ENCODE data around the gene SMYD3. TPM values are rescaled to one million over a fixed set of nuclear protein-coding genes. Genes with fewer than 3 reads are reported as not detected.

Gene SMYD3
- total and polyA plus RNA-seq, 5 donors from 2014 or later, result 17.7 to 36.6 (median 28.9) TPM

DNA sequence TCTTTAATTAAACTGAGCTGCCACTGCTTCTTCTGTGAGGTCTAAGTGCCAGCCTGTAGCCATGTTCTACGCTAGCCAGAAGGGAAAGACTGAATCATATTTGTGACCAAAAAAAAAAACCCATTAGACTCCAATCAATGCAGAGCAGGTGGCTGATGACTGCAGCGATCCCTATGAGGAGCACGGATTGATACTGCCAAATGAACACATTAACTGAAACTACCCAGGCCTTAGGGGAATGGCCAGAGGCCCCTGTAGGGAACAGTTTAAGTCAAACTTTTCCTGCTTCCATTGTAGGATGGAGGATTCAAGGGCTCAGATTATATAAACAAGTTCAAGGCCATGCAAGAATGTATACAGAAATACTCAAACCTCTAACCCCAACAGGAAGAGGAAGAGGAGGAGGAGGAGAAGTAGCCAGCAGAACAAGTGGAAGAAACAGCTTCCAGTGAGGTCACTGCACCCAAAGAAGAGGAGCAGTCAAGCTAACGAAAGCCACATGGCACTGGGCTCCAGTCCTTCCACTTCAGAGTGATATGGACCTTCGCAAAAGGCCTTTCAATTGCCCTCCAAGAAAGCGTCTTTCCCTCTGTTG, 328.3 kb downstream of the SMYD3 start:
- DNase-seq, result no peak
- ATAC-seq (ENCODE audit: low read depth in 2 of 2), result no peak
- Histone ChIP-seq H3K4me1 (ENCODE audit: control insufficient read depth, insufficient read depth, low read length, poor library complexity, severe bottlenecking) (no peaks in the 10 kb centered on the region), H3K4me3 (ENCODE audit: low read depth, low read length) (no peak overlapping the region), H3K9me3 (ENCODE audit: control insufficient read depth in 2 of 2, low read length in 2 of 2) (no peaks in the 10 kb centered on the region), H3K27me3 (ENCODE audit: control insufficient read depth, insufficient read depth, low read length) (no peaks in the 10 kb centered on the region), H3K27ac (ENCODE audit: insufficient read depth, low read length, poor library complexity, severe bottlenecking) (no peak overlapping the region), H3K36me3 (ENCODE audit: control insufficient read depth, insufficient read depth, low read length) (no peaks in the 10 kb centered on the region)
- Mint-ChIP-seq H3K4me3 (no peak overlapping the region), H3K36me3 (peaks cover 23% of the 10 kb centered on the region), H3K9me3 (peaks cover 0 to 4% (median 0%) of the 10 kb centered on the region in 7 donors), H3K27me3 (no peaks in the 10 kb centered on the region), H3K27ac (peak overlapping the region in 1 of 3 donors; percentile 21), H3K4me1 (peaks cover 5 to 11% (median 6%) of the 10 kb centered on the region in 4 donors)

DNA sequence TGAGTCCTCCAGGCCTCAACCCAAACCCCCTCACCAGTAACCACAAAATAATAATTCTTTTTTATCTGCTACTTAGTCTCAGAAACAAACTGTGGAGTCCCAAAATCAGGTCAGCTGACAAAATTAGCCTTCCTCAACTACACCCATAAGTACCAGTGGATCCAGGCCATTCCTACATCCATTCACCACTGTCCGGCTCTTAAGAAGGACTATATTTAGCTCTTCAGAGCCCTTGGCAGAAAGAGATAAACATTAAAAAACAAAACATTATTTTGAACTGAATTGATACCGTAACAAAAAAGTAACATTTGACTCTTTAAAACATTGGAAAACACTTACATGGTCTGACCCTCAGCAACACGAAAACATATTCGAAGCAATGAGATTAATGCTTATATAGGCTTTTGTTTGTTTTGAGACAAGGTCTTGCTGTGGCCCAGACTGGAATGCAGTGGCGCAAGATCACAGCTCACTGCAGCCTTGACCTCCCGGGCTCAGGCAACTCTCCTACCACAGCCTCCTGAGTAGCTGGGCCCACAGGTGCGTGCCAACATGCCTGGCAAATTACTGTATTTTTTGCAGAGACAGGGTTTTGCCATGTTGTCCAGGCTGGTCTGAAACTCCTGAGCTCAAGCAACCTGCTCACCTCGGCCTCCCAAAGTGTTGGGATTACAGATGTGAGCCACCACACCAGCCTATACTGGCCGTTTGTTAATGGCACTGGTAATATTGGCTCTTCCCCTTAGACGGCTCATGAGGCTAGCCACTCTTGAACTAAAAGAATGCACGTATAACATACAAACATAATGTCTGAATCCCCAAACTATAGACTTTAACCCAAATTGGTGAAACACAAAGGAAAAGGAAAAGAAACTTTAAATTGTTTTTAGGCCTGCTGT, 330.7 kb downstream of the SMYD3 start:
- Mint-ChIP-seq H3K4me3 (no peak overlapping the region), H3K9me3 (peaks cover 0 to 4% (median 0%) of the 10 kb centered on the region in 7 donors), H3K36me3 (peaks cover 23% of the 10 kb centered on the region), H3K4me1 (peaks cover 0 to 8% (median 2%) of the 10 kb centered on the region in 4 donors), H3K27me3 (no peaks in the 10 kb centered on the region), H3K27ac (no peak overlapping the region)
- no peak overlapping the region for H3K4me3 ChIP-seq (ENCODE audit: low read depth, low read length)
- no peaks in the 10 kb centered on the region for H3K36me3 ChIP-seq (ENCODE audit: control insufficient read depth, insufficient read depth, low read length)
- H3K9me3 ChIP-seq (ENCODE audit: control insufficient read depth in 2 of 2, low read length in 2 of 2), result no peaks in the 10 kb centered on the region
- no peak overlapping the region for H3K27ac ChIP-seq (ENCODE audit: insufficient read depth, low read length, poor library complexity, severe bottlenecking)
- no peak for DNase-seq
- ATAC-seq (ENCODE audit: low read depth in 2 of 2), result no peak
- no peaks in the 10 kb centered on the region for H3K4me1 ChIP-seq (ENCODE audit: control insufficient read depth, insufficient read depth, low read length, poor library complexity, severe bottlenecking)
- H3K27me3 ChIP-seq (ENCODE audit: control insufficient read depth, insufficient read depth, low read length), result no peaks in the 10 kb centered on the region

DNA sequence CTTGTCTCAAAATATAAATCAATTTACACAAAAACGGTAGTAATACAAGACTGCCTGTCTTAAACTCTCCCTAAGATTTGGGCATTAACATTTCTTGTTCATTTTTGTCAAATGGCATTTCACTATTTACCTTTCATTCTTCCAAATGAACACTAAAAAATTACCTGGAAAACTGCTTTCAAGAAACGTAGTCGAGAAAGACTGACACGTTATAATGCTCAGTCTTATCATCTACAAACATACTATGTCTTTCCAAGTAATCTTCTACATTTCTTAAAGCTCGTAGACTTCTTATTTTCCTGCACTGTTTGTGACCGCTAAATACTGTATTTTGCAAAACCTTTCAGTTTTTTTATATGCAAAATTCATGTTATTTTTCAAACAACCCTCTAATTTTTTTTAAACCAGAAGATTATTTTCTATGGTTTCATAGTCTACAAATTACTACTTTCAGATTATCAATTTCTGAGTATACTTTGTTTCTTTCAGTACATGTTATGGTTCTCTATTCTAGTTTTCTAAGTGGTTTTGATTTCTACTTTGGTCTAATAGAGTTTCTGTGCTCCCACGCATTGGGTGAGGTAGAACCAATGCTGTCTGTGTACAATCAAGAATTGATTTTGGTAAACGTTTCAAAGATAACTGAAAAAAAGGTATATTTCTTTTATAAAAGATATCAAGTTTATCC, 336.4 kb downstream of the SMYD3 start:
- H3K27ac ChIP-seq (ENCODE audit: insufficient read depth, low read length, poor library complexity, severe bottlenecking), result no peak overlapping the region
- Mint-ChIP-seq H3K27me3 (no peaks in the 10 kb centered on the region), H3K9me3 (peaks cover 0 to 1% (median 0%) of the 10 kb centered on the region in 7 donors), H3K4me3 (no peak overlapping the region), H3K27ac (no peak overlapping the region), H3K36me3 (peaks cover 3% of the 10 kb centered on the region), H3K4me1 (no peaks in the 10 kb centered on the region)
- H3K36me3 ChIP-seq (ENCODE audit: control insufficient read depth, insufficient read depth, low read length), result no peaks in the 10 kb centered on the region
- DNase-seq, result no peak
- no peaks in the 10 kb centered on the region for H3K27me3 ChIP-seq (ENCODE audit: control insufficient read depth, insufficient read depth, low read length)
- H3K9me3 ChIP-seq (ENCODE audit: control insufficient read depth in 2 of 2, low read length in 2 of 2), result no peaks in the 10 kb centered on the region
- H3K4me3 ChIP-seq (ENCODE audit: low read depth, low read length), result no peak overlapping the region
- ATAC-seq (ENCODE audit: low read depth in 2 of 2), result no peak
- H3K4me1 ChIP-seq (ENCODE audit: control insufficient read depth, insufficient read depth, low read length, poor library complexity, severe bottlenecking), result no peaks in the 10 kb centered on the region

DNA sequence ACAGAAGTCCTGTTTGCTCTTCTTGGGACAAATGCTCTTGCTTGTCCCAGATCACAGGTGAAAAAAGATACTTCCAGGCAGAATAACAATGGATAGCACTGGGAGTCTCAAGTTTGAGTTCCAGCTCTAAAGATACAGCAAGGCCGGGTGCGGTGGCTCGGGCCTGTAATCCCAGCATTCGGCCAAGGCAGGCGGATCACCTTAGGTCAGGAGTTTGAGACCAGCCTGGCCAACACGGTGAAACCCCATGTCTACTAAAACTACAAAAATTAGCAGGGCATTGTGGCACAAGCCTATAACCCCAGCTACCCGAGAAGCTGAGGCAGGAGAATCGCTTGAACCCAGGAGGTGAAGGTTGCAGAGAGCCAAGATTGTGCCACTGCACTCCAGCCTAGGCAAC, 337.6 kb downstream of the SMYD3 start:
- H3K9me3 Mint-ChIP-seq, result peaks cover 0 to 1% (median 0%) of the 10 kb centered on the region in 7 donors
- peaks cover 10% of the 10 kb centered on the region for H3K36me3 Mint-ChIP-seq
- no peaks in the 10 kb centered on the region for H3K27me3 ChIP-seq (ENCODE audit: control insufficient read depth, insufficient read depth, low read length)
- no peak overlapping the region for H3K27ac Mint-ChIP-seq
- no peak for DNase-seq
- H3K9me3 ChIP-seq (ENCODE audit: control insufficient read depth in 2 of 2, low read length in 2 of 2), result no peaks in the 10 kb centered on the region
- no peak overlapping the region for H3K4me3 ChIP-seq (ENCODE audit: low read depth, low read length)
- ATAC-seq (ENCODE audit: low read depth in 2 of 2), result no peak
- peaks cover 0 to 4% (median 0%) of the 10 kb centered on the region in 4 donors for H3K4me1 Mint-ChIP-seq
- H3K27me3 Mint-ChIP-seq, result no peaks in the 10 kb centered on the region
- H3K4me3 Mint-ChIP-seq, result no peak overlapping the region
- H3K36me3 ChIP-seq (ENCODE audit: control insufficient read depth, insufficient read depth, low read length), result no peaks in the 10 kb centered on the region
- H3K27ac ChIP-seq (ENCODE audit: insufficient read depth, low read length, poor library complexity, severe bottlenecking), result no peak overlapping the region
- no peaks in the 10 kb centered on the region for H3K4me1 ChIP-seq (ENCODE audit: control insufficient read depth, insufficient read depth, low read length, poor library complexity, severe bottlenecking)

DNA sequence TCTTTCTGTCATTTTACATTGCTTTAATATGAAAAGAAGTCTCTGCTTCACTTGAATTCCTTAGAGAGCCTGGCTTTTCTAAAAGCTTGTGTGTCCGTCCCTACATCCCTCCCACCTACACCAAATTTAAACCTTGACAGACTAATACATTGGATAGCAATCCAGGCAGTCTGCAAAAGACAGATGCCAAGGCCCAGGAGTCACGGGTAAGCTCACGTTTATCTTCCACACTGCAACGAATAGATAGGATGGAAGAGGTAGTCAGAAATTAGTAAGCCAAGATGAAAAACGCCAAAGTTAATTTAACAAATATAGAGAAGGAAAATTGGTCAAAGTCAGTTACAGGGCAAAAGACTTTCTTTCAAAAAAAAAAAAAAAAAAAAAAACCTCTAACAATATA, 338.1 kb downstream of the SMYD3 start:
- H3K4me3 Mint-ChIP-seq, result no peak overlapping the region
- ATAC-seq (ENCODE audit: low read depth in 2 of 2), result no peak
- H3K27me3 ChIP-seq (ENCODE audit: control insufficient read depth, insufficient read depth, low read length), result no peaks in the 10 kb centered on the region
- H3K27ac ChIP-seq (ENCODE audit: insufficient read depth, low read length, poor library complexity, severe bottlenecking), result no peak overlapping the region
- H3K36me3 ChIP-seq (ENCODE audit: control insufficient read depth, insufficient read depth, low read length), result no peaks in the 10 kb centered on the region
- peaks cover 0 to 1% (median 0%) of the 10 kb centered on the region in 7 donors for H3K9me3 Mint-ChIP-seq
- no peak overlapping the region for H3K4me3 ChIP-seq (ENCODE audit: low read depth, low read length)
- DNase-seq, result no peak
- H3K4me1 Mint-ChIP-seq, result peaks cover 0 to 4% (median 0%) of the 10 kb centered on the region in 4 donors
- H3K36me3 Mint-ChIP-seq, result peaks cover 11% of the 10 kb centered on the region
- H3K27me3 Mint-ChIP-seq, result no peaks in the 10 kb centered on the region
- H3K27ac Mint-ChIP-seq, result peak overlapping the region in 1 of 3 donors; percentile 50
- no peaks in the 10 kb centered on the region for H3K4me1 ChIP-seq (ENCODE audit: control insufficient read depth, insufficient read depth, low read length, poor library complexity, severe bottlenecking)
- no peaks in the 10 kb centered on the region for H3K9me3 ChIP-seq (ENCODE audit: control insufficient read depth in 2 of 2, low read length in 2 of 2)

DNA sequence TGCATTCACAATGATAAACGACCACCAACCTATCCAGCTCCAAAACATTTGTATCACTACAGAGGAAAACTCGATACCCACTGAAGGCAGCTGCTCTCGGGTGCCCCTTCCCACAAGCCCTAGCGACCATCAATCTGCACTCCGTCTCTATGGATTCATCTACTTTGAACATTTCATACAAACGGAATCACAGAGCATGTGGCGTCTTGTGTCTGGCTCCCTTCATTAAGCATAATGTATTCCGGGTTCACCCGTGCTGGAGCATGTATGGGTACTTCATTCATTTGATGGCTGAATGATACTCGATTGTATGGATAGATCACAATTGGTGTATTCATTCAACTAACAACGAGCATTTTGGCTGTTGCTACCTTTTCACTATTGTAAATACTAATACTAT, 340.2 kb downstream of the SMYD3 start:
- H3K4me1 Mint-ChIP-seq, result peaks cover 0 to 4% (median 0%) of the 10 kb centered on the region in 4 donors
- no peak overlapping the region for H3K27ac Mint-ChIP-seq
- H3K9me3 ChIP-seq (ENCODE audit: control insufficient read depth in 2 of 2, low read length in 2 of 2), result no peaks in the 10 kb centered on the region
- ATAC-seq (ENCODE audit: low read depth in 2 of 2), result no peak
- peaks cover 14% of the 10 kb centered on the region for H3K36me3 Mint-ChIP-seq
- no peak overlapping the region for H3K4me3 Mint-ChIP-seq
- H3K9me3 Mint-ChIP-seq, result no peaks in the 10 kb centered on the region
- no peaks in the 10 kb centered on the region for H3K27me3 Mint-ChIP-seq
- H3K27ac ChIP-seq (ENCODE audit: insufficient read depth, low read length, poor library complexity, severe bottlenecking), result no peak overlapping the region
- H3K36me3 ChIP-seq (ENCODE audit: control insufficient read depth, insufficient read depth, low read length), result no peaks in the 10 kb centered on the region
- H3K27me3 ChIP-seq (ENCODE audit: control insufficient read depth, insufficient read depth, low read length), result no peaks in the 10 kb centered on the region
- DNase-seq, result no peak
- no peak overlapping the region for H3K4me3 ChIP-seq (ENCODE audit: low read depth, low read length)
- H3K4me1 ChIP-seq (ENCODE audit: control insufficient read depth, insufficient read depth, low read length, poor library complexity, severe bottlenecking), result no peaks in the 10 kb centered on the region

DNA sequence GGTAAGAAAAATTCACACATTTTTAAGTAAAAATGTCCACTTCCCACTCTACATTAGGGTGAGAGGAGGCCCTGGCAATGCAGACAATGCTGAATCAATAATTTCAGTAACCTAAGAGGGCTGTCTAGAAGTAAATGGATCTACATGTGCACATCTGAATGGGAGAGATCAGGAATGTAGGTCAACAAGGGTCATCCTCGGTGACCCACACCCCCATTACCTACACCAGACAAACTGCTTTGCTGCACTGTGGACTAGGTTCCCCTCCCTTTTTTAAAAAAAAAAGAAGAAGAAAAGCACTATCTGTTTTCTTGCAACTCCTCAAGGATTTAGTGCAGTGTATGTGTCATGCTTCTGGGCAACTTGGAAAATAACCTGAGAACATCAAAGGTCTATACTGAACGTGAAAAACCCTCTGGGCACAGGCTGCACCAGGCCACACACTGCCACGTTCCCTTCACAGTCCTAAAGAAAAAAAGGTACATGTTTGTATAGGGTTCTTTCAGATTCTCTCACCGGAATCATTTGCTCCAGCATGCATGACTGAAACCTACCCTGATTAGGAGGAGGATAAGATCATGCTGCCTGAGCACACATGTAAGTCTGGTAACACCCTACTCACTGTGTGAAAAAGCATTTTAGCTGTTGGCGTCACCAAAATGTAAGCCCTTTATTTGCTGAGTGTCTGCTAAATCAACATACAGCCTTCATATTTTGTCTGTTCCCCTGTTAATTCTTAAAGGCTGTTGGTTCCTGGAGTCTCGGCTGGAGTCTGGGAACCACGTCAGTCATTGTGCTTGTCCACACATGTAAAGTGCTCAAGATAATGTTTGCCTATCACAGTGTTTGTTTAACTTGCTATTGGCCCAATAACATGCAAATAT, 341.0 kb downstream of the SMYD3 start:
- Histone ChIP-seq H3K4me1 (ENCODE audit: control insufficient read depth, insufficient read depth, low read length, poor library complexity, severe bottlenecking) (no peaks in the 10 kb centered on the region), H3K36me3 (ENCODE audit: control insufficient read depth, insufficient read depth, low read length) (no peaks in the 10 kb centered on the region), H3K9me3 (ENCODE audit: control insufficient read depth in 2 of 2, low read length in 2 of 2) (no peaks in the 10 kb centered on the region), H3K4me3 (ENCODE audit: low read depth, low read length) (no peak overlapping the region), H3K27me3 (ENCODE audit: control insufficient read depth, insufficient read depth, low read length) (no peaks in the 10 kb centered on the region), H3K27ac (ENCODE audit: insufficient read depth, low read length, poor library complexity, severe bottlenecking) (no peak overlapping the region)
- peaks cover 21% of the 10 kb centered on the region for H3K36me3 Mint-ChIP-seq
- no peaks in the 10 kb centered on the region for H3K27me3 Mint-ChIP-seq
- no peak for DNase-seq
- H3K4me1 Mint-ChIP-seq, result peaks cover 0 to 4% (median 0%) of the 10 kb centered on the region in 4 donors
- H3K9me3 Mint-ChIP-seq, result no peaks in the 10 kb centered on the region
- no peak for ATAC-seq (ENCODE audit: low read depth in 2 of 2)
- no peak overlapping the region for H3K27ac Mint-ChIP-seq
- H3K4me3 Mint-ChIP-seq, result no peak overlapping the region

Data from CD4-positive, CD25-positive, alpha-beta regulatory T cell (primary cell).